ENCODE measurements around the gene C17orf114.
A peak's percentile ranks its signal among the peaks of the same experiment; 100 is the strongest.

The C17orf114 gene

DNA sequence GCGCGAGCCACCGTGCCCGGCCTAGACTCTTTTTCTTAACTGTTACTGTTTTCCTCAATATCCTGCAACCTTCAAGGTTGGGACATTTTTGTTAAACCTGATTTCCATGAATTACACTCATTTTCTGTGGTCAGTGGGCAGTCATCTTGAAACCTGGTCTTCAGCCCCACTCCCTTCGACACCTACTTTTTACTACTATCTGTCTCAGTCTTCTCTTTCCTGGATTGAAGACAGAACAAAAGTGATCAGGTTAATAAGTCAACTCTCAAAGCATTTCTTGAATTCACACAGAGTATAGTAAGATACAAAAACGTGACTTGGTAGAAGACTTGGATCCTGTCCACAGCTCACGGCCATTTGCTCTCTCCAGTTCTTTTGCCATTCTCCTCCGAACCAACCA is 37.1 kb upstream of the C17orf114 start:
- DNase-seq (no peak), ATAC-seq (no peak)
- no peaks in the 10 kb centered on the region for H3K9me3 ChIP-seq
- TF ChIP-seq, protein P1, sequence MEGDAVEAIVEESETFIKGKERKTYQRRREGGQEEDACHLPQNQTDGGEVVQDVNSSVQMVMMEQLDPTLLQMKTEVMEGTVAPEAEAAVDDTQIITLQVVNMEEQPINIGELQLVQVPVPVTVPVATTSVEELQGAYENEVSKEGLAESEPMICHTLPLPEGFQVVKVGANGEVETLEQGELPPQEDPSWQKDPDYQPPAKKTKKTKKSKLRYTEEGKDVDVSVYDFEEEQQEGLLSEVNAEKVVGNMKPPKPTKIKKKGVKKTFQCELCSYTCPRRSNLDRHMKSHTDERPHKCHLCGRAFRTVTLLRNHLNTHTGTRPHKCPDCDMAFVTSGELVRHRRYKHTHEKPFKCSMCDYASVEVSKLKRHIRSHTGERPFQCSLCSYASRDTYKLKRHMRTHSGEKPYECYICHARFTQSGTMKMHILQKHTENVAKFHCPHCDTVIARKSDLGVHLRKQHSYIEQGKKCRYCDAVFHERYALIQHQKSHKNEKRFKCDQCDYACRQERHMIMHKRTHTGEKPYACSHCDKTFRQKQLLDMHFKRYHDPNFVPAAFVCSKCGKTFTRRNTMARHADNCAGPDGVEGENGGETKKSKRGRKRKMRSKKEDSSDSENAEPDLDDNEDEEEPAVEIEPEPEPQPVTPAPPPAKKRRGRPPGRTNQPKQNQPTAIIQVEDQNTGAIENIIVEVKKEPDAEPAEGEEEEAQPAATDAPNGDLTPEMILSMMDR (IDR thresholded peaks at IDR 0.05): no peak
- H3K27me3 ChIP-seq: no peaks in the 10 kb centered on the region
- no peak overlapping the region for H3K27ac ChIP-seq
- peaks cover 50% of the 10 kb centered on the region for H3K4me1 ChIP-seq
- no peaks in the 10 kb centered on the region for H3K36me3 ChIP-seq
- intact Hi-C loops (cut with DNase I): no loop called here
- no peak overlapping the region for H3K4me3 ChIP-seq

DNA sequence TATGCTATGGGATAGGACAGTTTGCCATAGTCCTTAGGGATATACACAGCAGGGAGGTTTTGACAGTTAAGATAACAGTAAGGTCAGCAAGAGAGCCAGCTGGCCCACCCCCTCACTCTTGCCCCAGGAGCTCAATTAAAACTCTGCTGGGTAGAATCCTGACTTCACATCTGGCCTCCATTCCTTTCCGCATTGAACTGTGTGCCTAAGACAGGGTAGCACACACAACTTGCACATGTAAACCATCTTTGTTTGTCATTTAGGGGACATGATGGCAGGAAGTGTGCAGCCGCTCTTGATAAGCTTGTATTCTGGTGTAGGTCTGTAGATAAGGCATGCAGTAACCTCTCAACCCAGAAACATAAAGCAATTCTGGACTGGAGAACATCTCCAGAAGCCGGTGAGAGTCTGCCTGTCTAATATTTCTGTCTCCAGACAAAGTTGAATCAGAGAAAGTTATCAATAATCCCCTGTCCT is 36.2 kb upstream of the C17orf114 start:
- H3K9me3 ChIP-seq: no peaks in the 10 kb centered on the region
- H3K4me3 ChIP-seq: no peak overlapping the region
- intact Hi-C loops (cut with DNase I): no loop called here
- H3K36me3 ChIP-seq: no peaks in the 10 kb centered on the region
- TF ChIP-seq, protein P1 (IDR thresholded peaks at IDR 0.05): no peak
- DNase-seq (no peak), ATAC-seq (no peak)
- H3K4me1 ChIP-seq: peaks cover 51% of the 10 kb centered on the region
- no peaks in the 10 kb centered on the region for H3K27me3 ChIP-seq
- H3K27ac ChIP-seq: no peak overlapping the region

DNA sequence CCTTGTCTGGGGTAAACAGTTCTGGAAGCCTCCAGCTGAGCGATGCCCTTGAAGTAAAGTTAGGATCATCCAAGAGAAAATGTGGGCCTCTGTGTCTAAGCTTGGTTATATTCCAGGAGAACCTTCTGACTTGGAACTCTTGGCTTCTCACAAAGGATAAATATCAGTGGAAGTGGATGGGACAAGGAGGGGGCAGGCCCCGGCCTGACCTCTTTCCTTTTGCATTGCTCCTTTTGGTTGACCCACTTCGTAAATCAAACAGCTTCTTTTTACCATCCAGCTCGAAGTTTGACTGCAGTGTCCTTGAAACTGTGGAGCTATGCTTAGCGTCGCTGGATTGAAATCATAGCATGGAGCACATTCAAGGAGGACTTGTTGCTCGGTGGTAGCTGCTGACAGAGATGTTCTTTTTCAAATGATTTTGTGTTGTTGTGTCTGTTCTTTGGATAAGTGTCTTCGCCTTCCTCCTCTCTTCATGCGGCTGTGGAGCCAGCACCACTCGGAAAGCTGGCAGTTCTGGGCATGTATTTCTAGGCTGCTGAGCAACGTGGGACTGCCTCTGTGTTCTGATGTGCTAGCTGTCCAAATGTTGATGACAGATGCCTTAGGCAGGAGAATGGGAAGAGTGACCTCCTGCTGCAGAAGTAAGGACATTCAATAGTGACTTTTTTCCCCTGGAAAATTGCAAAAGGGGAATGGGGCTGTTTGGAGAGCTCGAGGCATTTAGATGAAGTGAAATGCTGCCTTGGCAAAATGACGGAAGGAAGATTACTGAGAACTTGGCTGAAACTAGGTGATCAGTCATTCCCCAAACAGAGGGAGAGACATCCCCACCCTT is 35.6 kb upstream of the C17orf114 start:
- TF ChIP-seq, protein P1 (IDR thresholded peaks at IDR 0.05): no peak
- Histone ChIP-seq H3K27ac (no peak overlapping the region), H3K9me3 (no peaks in the 10 kb centered on the region), H3K4me3 (no peak overlapping the region), H3K4me1 (peaks cover 51% of the 10 kb centered on the region), H3K27me3 (no peaks in the 10 kb centered on the region), H3K36me3 (no peaks in the 10 kb centered on the region)
- intact Hi-C loops (cut with DNase I): no loop called here
- ATAC-seq (no peak), DNase-seq (no peak)

DNA sequence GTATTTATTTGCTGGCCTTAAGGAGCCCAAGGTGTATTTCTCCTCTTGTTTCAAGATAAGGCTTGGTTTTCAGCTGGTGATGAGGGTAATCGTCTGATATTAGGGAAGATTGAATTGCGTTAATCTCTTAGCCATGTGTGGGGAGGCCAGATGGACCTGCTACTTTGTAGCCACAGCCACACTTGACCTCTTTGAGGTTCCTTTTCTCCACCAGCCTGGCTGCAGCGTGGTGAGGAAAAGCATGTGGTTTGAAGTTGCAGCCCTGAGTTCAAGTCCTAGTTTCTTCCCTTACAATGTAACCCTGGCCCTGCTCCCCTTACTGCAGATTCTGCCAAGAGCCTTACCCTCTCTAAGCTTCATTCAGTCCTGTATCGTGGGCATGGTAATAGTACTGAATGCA is 34.1 kb upstream of the C17orf114 start:
- no peaks in the 10 kb centered on the region for H3K36me3 ChIP-seq
- intact Hi-C loops (cut with DNase I): no loop called here
- no peaks in the 10 kb centered on the region for H3K27me3 ChIP-seq
- no peak overlapping the region for H3K4me3 ChIP-seq
- H3K9me3 ChIP-seq: no peaks in the 10 kb centered on the region
- H3K4me1 ChIP-seq: peaks cover 50% of the 10 kb centered on the region
- TF ChIP-seq, protein P1 (IDR thresholded peaks at IDR 0.05): no peak
- ATAC-seq (no peak), DNase-seq (no peak)
- no peak overlapping the region for H3K27ac ChIP-seq

DNA sequence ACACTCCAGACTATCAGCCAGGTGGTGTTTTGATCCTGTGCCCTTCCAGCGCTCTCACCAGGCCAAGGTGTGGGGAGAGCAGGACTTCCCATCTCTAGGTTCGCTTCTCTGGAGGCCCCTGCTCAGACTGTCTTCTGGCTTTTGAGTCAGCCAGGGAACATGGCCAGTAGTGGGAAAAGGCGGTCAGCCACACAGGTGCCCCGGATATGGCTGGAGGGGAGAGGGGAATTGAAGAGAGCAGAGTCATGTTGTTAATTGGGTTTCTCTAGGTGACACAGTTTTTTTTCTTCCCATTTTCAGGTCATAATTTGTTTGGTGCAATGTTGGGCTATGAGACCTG is 32.5 kb upstream of the C17orf114 start:
- peak overlapping the region; percentile 90 for H3K27ac ChIP-seq
- H3K4me1 ChIP-seq: peaks cover 35% of the 10 kb centered on the region
- ATAC-seq: no peak
- no peaks in the 10 kb centered on the region for H3K36me3 ChIP-seq
- no peaks in the 10 kb centered on the region for H3K27me3 ChIP-seq
- no peak for DNase-seq
- peak overlapping the region; percentile 98 for H3K4me3 ChIP-seq
- TF ChIP-seq, protein P1 (IDR thresholded peaks at IDR 0.05): no peak
- intact Hi-C loops (cut with DNase I): no loop called here
- no peaks in the 10 kb centered on the region for H3K9me3 ChIP-seq
